Measurements from ENCODE around the gene DHRS4L2.

DNA sequence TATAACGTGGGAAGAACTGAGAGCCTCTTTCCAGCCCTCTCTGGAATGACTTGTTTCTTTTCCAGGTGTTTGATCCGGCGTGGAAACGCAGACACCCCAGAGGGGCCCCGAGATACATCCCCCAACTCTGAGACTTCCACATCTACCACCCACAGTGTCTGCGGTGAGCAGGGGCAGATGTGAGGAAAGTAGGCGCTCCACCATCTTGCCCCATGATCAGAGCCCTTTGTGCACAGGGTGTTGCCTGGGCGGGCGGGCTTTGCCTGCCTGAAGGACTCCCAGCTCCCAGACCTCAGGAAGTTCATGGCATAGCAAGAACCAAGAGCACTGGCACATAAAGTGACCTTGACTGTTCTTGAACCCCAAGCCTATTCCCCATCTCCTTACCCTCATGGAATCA is 65.9 kb downstream of the DHRS4L2 start:
- TF ChIP-seq, protein P1, sequence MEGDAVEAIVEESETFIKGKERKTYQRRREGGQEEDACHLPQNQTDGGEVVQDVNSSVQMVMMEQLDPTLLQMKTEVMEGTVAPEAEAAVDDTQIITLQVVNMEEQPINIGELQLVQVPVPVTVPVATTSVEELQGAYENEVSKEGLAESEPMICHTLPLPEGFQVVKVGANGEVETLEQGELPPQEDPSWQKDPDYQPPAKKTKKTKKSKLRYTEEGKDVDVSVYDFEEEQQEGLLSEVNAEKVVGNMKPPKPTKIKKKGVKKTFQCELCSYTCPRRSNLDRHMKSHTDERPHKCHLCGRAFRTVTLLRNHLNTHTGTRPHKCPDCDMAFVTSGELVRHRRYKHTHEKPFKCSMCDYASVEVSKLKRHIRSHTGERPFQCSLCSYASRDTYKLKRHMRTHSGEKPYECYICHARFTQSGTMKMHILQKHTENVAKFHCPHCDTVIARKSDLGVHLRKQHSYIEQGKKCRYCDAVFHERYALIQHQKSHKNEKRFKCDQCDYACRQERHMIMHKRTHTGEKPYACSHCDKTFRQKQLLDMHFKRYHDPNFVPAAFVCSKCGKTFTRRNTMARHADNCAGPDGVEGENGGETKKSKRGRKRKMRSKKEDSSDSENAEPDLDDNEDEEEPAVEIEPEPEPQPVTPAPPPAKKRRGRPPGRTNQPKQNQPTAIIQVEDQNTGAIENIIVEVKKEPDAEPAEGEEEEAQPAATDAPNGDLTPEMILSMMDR (IDR thresholded peaks at IDR 0.05; ENCODE audit: insufficient read depth, low read length, poor library complexity, severe bottlenecking): no peak
- no peak for TF ChIP-seq EZH2phosphoT487 (conservative IDR thresholded peaks at IDR 0.05; ENCODE audit: low read length)

All from SU-DHL-6 (cell line).